Measurements from ENCODE around the gene CYTH4.

The CYTH4 gene

GRCh38 chr22:37345863-37346504, 63.7 kb downstream of the CYTH4 start:
- H3K4me3 ChIP-seq (ENCODE audit: low read depth, low read length): no peak overlapping the region
- no peak for TF ChIP-seq CTCF (IDR thresholded peaks at IDR 0.05; ENCODE audit: low read depth, low read length)
- TF ChIP-seq POLR2A (IDR thresholded peaks at IDR 0.05; ENCODE audit: extremely low read depth, insufficient read length): no peak
- no peak for DNase-seq (ENCODE audit: low read depth)

GRCh38 chr22:37346505-37346895, 64.2 kb downstream of the CYTH4 start:
- H3K4me3 ChIP-seq (ENCODE audit: low read depth, low read length): no peak overlapping the region
- DNase-seq (ENCODE audit: low read depth): no peak
- TF ChIP-seq POLR2A (IDR thresholded peaks at IDR 0.05; ENCODE audit: extremely low read depth, insufficient read length): no peak
- TF ChIP-seq MAX (IDR thresholded peaks at IDR 0.05; ENCODE audit: low read depth, low read length): no peak
- no peak for TF ChIP-seq CTCF (IDR thresholded peaks at IDR 0.05; ENCODE audit: low read depth, low read length)
- TF ChIP-seq MYC (IDR thresholded peaks at IDR 0.05; ENCODE audit: low read depth, low read length): no peak

GRCh38 chr22:37349043-37349814, 66.9 kb downstream of the CYTH4 start:
- TF ChIP-seq MYC (IDR thresholded peaks at IDR 0.05; ENCODE audit: low read depth, low read length) (no peak), MAX (IDR thresholded peaks at IDR 0.05; ENCODE audit: low read depth, low read length) (no peak), POLR2A (IDR thresholded peaks at IDR 0.05; ENCODE audit: extremely low read depth, insufficient read length) (no peak), CTCF (IDR thresholded peaks at IDR 0.05; ENCODE audit: low read depth, low read length) (no peak)
- DNase-seq (ENCODE audit: low read depth): no peak
- H3K4me3 ChIP-seq (ENCODE audit: low read depth, low read length): no peak overlapping the region

GRCh38 chr22:37351232-37351631, 68.9 kb downstream of the CYTH4 start:
- no peak overlapping the region for H3K4me3 ChIP-seq (ENCODE audit: low read depth, low read length)
- no peak for DNase-seq (ENCODE audit: low read depth)
- TF ChIP-seq POLR2A (IDR thresholded peaks at IDR 0.05; ENCODE audit: extremely low read depth, insufficient read length) (no peak), MYC (IDR thresholded peaks at IDR 0.05; ENCODE audit: low read depth, low read length) (no peak), CTCF (IDR thresholded peaks at IDR 0.05; ENCODE audit: low read depth, low read length) (no peak)

- TF ChIP-seq CTCF (IDR thresholded peaks at IDR 0.05; ENCODE audit: low read depth, low read length): no peak
- TF ChIP-seq MAX (IDR thresholded peaks at IDR 0.05; ENCODE audit: low read depth, low read length): no peak
- TF ChIP-seq MYC (IDR thresholded peaks at IDR 0.05; ENCODE audit: low read depth, low read length): no peak
- no peak for TF ChIP-seq POLR2A (IDR thresholded peaks at IDR 0.05; ENCODE audit: extremely low read depth, insufficient read length)
- DNase-seq (ENCODE audit: low read depth): no peak
Observed at GRCh38 chr22:37352481-37352880, 70.2 kb downstream of the CYTH4 start.

More at GRCh38 chr22:37352481-37352880, 70.2 kb downstream of the CYTH4 start:
- no peak overlapping the region for H3K4me3 ChIP-seq (ENCODE audit: low read depth, low read length)

All from NB4 (cell line).